ENCODE data around the gene ZNRF1.
"Not testable (repeated sequence)": the region's sequence is repeated elsewhere in the genome, so short reads cannot be mapped to it uniquely, and the experiment has no call there.

ZNRF1 gene

DNA sequence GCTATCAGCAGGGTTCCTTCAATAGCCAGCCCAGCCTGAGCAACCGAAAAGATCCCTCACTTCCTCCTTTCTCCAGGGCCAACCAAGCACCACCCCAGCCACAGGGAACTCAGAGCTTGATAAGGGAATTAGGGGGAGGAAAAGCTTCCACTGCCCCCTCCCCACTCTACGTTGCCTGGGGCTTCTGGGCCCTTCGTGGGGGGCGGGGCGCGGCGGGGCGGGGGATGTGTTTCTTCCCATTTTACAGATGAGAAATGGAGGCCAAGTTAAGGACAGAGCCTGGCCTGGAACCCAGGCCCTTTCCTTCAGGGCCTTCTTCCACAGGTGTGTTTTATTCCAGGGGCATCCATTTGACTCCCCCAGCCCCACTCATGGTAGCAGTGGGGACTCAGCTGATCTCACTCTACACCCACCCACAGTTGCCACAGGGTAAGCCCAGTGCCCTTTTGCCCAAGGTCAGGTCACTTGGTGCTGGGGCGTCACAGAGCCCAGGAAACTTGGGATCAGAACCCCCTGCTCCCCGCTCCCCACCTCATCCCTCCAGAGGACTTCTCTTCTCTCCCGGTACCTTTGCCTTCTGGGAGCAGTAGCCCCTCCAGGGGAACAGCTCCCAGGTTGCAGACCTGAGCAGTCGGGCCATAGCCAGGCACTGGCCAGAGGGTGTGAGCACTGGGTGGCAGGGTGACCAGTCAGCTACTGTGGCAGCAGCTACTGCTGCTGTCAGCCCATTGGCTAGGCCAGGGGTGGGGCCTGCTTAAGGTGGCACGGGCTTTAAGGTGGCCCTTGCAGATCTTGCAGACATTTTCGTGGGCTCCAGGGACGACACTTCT is 117.5 kb downstream of the ZNRF1 start, which contains the start of gene LDHD:
Gene LDHD, minus strand, starts transcription at position 700 of the 830 bp plus-strand sequence. Its CDS starts 60 bp downstream, at position 640.
- peak; percentile 70 for DNase-seq

DNA sequence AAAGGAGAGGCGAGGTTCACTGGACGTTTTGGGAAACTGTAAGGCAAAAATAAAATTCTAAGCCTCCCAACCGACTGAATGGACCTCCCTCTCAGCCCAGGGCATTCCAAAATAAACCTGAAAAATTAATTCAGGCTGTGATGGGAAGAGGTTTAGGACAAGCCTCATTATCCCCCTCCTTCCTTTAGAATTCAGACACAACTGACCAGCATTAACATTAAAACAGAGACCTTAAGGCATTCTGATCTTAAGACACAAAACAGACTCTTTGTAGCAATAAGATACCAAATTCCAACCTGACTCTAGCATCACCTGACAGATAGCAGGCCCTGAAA is 118.1 kb downstream of the ZNRF1 start:
- DNase-seq: no peak

DNA sequence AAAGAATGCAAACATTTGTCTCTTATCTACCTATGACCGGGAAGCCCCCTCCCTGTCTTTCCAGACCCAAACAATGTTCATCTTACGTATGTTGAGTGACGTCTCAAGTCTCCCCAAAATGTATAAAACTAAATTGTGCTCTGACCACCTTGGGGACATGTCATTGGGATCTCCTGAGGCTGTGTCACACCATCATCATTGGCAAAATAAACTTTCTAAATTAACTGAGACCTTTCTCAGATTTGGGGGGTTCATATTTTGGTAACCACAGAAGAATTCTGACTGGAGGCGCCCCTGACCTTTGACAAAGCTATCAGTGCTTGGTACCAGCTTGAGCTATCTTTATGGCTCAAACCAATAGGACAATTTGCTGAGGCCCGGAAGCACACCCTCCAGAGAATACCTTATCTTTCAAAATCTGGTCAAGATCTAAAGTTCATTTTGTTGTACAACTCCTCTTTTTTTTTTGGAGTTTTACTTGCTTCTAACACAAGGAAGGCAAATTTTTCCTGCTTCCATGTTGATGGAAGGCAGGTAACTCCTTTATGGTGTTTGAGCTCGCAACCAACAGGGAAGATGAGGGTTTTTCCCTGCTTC is 120.2 kb downstream of the ZNRF1 start:
- DNase-seq: no peak

DNA sequence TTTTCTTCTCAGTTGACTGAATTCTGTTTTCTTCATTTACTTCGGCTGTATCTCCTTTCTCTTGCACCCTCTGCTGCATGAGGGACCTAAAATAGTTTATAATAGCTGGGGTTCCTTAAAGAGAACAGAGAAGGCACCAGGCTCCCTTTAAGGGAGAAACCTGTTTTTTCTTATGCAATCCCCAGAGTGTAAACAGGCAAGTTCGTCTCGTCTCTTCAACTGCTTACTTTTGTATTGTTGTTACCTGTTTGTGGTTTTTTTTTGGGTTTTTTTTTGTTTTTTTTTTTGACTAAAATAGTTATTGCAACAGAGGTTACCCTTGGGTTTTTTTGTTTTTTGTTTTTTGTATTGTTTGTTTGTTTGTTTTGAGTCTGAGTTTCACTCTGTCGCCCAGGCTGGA is 121.4 kb downstream of the ZNRF1 start:
- DNase-seq: no peak

DNA sequence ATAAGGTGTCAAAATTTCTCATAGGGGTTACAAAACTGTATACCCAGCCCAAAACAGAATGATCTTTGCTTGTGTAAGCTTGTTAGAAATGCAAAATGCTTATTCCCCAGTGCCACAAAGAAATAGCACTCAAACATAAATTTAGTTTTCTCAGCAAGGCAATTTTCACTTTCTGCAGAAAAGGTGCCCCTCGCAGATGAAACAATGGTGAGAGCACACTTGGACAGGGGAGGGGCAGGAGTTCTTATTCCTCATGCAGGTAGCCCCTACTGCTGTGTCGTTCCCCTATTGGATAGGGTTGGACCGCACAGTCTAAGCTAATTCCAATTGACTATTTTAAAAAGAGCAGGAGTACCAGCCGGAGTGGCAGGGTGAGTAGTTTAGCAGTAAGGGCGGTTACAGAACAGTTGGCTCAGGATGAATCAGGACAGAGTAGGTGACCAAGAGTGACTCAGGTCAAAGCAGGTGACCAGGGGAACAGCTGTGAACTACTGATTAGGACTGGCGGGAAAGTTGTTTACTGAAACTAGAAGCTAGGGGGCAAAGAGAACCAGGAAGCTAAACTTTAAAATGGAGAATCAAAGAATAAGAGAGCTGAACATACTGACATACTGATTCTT is 123.2 kb downstream of the ZNRF1 start:
- DNase-seq: peak; percentile 67

DNA sequence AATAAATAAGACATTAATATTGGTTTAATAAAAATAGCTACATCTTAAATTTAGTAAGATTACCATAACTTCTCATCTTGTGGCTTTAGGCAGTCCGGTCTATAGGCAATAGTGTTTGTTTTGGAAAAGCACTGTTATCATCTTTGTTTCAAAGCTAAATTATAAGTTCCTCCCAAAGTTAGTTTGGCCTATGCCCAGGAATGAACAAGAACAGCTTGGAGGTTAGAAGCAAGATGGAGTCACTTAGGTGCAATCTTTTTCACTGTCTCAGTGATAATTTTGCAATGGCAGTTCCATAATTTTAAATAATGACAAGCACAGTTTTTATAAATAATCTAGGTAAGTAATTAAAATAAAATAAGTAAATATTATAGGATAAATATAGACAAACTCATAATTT is 123.8 kb downstream of the ZNRF1 start:
- DNase-seq: no peak

DNA sequence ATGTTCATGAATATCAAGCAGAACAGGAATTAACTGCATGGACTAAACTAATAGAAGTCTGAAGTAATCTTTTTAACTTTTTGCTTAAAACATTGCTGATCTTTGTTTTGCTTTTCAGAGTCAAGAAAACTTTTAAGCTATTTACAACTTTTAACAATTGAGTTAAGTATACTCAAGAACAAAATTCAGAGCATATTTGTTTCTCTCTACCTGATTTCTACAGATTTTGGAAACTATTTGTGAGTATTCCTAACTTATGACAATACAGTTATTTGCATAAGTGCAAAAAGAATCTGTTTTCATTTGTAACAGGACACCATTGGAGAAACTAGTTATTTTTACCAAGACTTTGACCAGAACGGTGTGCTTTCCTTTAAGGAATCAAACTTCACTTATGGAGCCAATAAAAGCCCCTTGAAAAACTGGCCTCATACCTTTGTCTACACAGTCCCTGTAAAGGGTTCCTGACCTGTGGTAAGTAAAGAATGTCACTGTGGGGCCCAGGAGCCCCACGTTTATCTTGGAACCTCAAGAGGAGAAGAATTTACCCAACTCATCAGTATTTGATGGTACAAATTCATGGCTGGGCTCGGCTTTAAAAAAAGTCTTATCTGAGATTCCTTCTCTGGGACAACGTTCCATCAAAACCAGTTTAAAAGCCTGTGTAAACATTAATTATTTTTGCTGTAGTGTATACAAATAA is 129.0 kb downstream of the ZNRF1 start:
- no peak for DNase-seq

DNA sequence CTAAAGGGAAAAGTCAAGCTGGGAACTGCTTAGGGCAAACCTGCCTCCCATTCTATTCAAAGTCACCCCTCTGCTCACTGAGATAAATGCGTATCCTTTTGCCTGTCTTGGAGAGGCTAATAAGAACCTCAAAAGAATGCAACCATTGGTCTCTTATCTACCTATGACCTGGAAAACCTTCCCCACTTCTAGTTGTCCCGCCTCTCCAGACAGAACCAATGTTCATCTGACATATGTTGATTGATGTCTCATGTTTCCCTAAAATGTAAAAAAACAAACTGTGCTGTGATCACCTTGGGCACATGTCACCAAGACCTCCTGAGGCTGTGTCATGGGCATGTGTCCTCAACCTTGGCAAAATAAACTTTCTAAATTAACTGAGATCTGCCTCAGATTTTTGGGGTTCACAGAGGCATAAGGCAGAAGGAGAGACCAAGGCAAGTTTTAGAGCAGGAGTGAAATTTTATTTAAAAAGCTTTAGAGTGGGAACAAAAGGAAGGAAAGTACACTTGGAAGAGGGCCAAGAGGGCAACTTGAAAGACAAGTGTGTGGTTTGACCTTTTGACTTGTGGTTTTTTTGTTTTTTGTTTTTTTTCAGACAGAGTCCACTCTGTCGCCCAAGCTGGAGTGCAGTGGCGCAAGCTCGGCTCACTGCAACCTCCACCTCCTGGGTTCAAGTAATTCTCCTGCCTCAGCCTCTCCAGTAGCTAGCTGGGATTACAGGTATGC is 130.8 kb downstream of the ZNRF1 start:
- DNase-seq: not testable (repeated sequence)

DNA sequence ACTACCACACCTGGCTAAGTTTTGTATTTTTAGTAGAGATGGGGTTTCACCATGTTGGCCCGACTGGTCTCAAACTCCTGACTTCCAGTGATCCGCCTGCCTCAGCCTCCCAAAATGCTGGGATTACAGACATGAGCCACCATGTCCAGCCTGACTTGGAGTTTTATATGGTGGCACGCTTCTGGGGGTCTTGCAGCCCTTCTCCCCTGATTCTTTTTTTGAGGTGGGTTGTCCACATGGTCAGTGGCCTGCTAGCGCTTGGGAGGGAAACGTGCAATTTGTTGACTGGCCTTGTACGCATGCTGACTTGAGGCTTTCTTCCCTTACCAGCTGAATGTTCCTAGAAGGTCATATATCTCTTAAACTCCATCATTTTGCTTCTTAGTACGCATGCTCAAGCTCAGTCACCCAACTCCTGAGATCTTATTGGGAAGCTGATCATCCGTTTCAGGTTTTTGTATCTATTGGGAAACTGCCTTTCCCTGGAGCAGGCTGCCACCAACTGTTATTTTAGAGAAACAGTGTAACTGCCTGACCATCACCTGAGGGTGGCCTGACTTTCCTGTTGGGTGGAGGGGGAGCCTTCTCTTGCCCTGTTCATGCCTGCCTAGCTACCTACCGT is 131.4 kb downstream of the ZNRF1 start:
- peak; percentile 54 for DNase-seq

DNA sequence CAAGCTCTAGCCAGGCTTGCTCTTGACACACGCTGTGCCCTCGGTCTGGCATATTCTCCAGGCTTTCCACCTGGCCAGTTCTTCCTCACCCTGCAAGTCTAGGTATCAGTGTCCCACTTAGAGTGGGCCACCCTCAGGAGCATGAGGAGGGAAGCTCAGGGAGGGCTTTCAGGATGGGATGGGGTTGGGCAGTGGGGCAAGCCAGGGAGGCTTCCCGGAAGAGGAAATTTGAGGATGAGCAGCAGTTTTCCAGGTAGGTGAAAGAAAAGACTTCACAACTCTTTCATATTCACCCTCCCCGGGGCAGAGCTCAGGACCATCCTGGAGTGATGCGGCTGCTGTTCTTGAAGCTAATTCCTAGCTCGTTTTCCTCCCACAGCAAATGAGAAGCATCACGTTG is 132.3 kb downstream of the ZNRF1 start:
- no peak for DNase-seq

DNA sequence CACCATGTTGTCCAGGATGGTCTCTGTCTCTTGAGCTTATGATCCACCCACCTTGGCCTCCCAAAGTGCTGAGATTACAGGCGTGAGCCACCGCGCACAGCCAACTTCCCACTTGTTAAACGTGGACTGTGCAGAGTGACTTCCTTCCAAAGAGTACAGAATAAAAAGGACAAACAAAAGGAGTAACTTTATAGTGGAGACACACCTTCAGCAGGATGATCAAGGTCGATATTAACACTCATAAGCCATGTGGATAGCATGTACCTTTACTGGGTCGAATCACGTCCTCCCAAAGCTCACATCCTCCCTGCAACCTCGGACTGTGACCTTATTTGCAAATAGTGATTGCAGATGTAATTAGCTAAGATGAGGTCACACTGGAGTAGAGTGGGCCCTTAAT is 139.4 kb downstream of the ZNRF1 start:
- DNase-seq: no peak

DNA sequence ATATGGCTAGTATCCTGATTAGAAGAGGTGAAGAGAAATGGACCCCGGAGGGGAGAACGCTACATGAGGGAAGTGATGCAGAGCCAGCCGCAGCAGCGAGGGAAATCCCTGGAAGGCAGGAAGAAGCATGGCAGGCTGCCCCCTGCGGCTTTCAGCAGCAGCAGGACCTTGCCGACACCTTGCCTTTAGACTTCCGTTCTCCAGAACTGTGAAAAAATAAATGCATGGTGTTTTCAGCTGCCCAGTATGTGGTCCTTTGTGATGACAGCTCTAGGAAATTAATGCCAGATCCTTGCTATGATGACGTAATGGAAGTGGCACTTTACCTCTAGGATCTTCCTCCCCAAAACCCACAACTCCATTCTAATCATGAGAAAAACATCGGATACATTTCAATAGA is 139.8 kb downstream of the ZNRF1 start:
- DNase-seq: no peak

DNA sequence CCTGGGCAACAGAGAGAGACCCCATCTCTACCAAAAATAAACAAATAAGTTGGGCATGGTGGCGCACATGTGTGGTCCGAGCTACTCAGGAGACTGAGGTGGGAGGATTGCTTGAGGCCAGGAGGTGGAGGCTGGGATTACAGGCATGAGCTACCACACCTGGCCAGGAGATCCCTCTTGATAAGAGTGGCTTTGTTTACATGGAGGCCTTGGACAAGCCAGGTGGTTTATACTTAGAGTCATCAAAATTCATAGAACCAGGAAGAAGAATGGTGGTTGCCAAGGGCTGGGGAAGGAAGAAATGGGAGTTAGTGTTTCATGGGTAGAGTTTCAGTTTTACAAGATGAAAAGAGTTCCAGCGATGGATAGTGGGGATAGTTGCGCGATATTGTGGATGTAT is 140.7 kb downstream of the ZNRF1 start:
- no peak for DNase-seq

DNA sequence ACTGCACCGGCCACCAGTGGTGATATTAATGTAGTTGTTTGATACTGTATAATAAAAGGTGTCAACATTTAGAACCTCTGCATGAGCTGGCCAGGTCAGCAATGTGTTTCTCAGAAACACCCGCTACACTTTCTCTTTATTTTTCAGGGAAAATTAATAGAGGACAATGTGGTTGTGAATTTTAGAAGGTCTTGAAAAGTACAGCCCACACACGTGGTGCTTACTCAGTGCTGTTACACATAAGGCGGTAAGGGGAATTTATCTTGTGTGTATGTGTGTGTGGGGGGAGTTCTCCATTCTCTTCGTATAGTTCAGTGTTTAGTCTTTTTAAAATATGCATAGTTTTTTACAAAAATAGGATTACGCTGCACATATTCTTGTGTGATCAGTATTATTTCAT is 145.1 kb downstream of the ZNRF1 start:
- DNase-seq: no peak

DNA sequence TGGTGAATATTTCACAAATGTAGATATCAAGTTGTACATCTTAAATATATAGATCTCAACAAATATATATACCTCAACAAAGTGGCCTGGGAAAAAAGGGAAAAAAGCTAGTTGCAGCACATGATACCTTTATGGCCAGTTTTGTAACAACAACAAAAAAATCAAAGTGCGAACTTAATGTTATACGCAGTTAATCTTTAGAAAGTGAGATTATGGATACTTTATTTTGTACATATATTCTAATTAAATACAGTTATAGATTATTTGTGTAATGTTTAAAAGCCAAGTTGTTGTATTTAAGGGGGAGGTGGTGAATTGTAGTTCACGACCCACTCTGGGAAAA is 149.1 kb downstream of the ZNRF1 start:
- no peak for DNase-seq

DNA sequence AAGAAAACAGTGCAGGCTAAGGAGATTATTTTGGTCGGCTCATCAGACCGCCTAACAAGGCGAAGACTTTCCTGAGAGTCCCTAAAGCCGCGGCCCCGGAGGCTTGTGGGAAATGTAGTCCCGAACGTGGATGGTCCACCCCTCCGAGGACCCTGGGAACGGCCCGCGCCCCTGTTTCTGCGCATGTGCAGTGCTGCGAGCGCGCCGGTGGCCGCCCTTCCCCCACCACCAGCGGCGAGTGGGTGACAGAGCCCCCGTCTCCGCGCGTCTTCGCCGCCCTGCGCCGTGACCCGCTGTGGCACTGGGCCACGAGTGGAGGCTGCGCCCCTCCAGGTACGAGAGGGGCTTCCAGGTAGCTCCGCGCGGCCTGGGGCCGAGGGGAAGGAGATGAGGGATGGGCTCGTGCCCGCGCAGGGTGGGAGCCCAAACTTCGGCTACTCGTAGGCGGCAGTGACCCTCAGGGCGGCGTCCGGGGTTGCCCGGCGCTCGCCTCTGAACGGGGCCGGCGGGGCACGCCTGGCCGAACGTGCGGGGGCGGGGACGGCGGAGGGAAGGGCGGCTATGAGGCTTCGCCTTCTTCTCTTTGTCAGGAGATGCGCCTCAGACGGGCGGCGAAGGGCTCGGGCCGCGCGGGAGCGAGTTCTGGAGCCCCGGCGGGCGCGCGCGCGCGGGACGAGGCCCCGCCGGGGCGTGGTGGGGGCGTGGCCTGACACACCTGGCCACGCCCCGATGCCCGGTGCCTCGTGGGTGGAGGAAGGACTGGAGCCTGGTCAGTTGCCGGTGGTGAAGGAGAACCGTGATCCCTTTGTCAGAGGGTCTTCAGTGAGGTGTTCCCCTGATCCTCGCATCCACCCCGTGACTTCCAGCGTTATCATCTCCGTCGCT is 149.7 kb downstream of the ZNRF1 start, which contains the start of gene ZFP1:
Gene ZFP1, plus strand, starts transcription at position 214 of the 885 bp plus-strand sequence. CDS start 4,428 bp downstream, outside the sequence.
- peak; percentile 97 for DNase-seq

DNA sequence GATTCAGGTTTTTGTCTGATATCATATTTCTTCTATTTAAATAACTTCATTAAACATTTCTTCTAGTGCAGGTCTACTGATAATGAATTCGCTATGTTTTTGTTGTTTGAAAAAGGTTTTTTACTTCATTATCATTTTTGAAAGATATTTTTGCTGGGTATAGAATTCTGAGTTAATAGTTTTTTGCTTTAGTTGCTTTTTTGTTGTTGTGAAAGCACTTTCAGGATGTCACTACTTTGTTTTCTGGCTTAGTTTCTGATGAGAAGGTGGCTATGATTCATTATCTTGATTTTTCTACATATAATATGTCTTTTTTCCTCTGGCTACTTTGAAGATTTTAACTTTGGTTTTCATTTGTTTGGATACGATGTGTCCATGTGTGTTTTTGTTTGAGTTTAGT is 153.0 kb downstream of the ZNRF1 start:
- no peak for DNase-seq

DNA sequence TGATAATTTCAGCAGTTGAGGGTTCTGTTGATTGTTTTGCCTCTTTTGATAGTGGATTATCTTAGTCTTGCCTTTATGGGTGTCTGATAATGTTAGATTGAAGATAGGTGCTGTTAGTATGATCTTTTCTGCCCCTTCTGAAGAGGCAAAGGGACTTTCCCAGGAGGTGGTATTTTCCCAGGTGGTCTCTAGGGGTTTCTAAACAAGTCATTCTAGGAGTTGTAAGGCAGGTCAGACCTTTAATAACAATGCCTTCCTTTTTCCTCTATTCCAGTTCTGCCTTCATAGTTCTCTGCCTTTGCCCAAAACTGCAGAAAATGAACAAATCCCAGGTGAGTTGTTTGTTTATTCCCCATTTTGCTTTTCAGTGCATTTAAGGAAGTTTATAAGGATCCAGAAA is 153.8 kb downstream of the ZNRF1 start:
- no peak for DNase-seq

DNA sequence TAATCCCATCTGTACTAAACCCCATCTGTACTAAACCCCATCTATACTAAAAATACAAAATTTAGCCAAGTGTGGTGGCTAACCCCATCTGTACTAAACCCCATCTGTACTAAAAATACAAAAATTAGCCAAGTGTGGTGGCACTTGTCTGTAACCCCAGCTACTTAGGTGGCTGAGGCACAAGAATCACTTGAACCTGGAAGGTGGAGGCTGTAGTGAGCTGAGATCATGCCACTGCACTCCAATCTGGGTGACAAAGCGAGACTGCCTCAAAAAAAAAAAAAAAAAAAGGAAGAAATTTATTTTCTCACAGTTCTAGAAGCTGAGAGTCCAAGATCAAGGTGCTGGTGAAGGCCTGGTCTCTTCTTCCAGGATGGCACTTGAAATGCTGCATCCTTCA is 161.6 kb downstream of the ZNRF1 start:
- DNase-seq: no peak
